ENCODE results near the gene NDUFB3.

DNA sequence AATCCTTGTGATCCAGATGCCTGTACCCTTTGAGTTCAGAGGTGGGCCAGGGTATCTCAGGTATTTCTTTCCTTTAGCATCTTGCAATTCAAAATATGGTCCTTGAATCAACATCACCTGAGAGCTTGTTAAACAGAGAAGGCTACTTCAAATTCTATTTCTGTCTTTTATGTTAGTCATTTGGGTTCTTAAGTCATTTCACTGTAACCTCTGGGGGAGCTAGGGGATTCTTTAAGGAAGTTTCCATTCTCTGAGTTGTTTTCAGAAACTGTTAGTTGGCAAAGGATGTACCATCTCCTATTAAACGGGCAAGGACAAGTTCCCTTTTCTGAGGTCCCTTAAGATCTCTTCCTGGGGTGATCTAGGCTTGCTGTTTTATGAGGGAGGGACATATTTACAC is 60.7 kb downstream of the NDUFB3 start:
- TF ChIP-seq, protein P1, sequence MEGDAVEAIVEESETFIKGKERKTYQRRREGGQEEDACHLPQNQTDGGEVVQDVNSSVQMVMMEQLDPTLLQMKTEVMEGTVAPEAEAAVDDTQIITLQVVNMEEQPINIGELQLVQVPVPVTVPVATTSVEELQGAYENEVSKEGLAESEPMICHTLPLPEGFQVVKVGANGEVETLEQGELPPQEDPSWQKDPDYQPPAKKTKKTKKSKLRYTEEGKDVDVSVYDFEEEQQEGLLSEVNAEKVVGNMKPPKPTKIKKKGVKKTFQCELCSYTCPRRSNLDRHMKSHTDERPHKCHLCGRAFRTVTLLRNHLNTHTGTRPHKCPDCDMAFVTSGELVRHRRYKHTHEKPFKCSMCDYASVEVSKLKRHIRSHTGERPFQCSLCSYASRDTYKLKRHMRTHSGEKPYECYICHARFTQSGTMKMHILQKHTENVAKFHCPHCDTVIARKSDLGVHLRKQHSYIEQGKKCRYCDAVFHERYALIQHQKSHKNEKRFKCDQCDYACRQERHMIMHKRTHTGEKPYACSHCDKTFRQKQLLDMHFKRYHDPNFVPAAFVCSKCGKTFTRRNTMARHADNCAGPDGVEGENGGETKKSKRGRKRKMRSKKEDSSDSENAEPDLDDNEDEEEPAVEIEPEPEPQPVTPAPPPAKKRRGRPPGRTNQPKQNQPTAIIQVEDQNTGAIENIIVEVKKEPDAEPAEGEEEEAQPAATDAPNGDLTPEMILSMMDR (IDR thresholded peaks at IDR 0.05; ENCODE audit: insufficient read depth, low read length) = no peak
- no peak for TF ChIP-seq POLR2AphosphoS5 (IDR thresholded peaks at IDR 0.05; ENCODE audit: low read depth)
- TF ChIP-seq SPI1 (IDR thresholded peaks at IDR 0.05; ENCODE audit: borderline replicate concordance, low read depth) = no peak
- TF ChIP-seq, protein P2, sequence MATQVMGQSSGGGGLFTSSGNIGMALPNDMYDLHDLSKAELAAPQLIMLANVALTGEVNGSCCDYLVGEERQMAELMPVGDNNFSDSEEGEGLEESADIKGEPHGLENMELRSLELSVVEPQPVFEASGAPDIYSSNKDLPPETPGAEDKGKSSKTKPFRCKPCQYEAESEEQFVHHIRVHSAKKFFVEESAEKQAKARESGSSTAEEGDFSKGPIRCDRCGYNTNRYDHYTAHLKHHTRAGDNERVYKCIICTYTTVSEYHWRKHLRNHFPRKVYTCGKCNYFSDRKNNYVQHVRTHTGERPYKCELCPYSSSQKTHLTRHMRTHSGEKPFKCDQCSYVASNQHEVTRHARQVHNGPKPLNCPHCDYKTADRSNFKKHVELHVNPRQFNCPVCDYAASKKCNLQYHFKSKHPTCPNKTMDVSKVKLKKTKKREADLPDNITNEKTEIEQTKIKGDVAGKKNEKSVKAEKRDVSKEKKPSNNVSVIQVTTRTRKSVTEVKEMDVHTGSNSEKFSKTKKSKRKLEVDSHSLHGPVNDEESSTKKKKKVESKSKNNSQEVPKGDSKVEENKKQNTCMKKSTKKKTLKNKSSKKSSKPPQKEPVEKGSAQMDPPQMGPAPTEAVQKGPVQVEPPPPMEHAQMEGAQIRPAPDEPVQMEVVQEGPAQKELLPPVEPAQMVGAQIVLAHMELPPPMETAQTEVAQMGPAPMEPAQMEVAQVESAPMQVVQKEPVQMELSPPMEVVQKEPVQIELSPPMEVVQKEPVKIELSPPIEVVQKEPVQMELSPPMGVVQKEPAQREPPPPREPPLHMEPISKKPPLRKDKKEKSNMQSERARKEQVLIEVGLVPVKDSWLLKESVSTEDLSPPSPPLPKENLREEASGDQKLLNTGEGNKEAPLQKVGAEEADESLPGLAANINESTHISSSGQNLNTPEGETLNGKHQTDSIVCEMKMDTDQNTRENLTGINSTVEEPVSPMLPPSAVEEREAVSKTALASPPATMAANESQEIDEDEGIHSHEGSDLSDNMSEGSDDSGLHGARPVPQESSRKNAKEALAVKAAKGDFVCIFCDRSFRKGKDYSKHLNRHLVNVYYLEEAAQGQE (IDR thresholded peaks at IDR 0.05; ENCODE audit: insufficient replicate concordance, low read depth) = no peak
- no peak for TF ChIP-seq GABPA (IDR thresholded peaks at IDR 0.05; ENCODE audit: low read depth)
